VCaP (cell line): Measurements from ENCODE around the gene KHDC1L.
A peak's percentile ranks its signal among the peaks of the same experiment; 100 is the strongest.
"Not testable (repeated sequence)": the region's sequence is repeated elsewhere in the genome, so short reads cannot be mapped to it uniquely, and the experiment has no call there.

ENCODE experiments used
- H3K27ac ChIP-seq: fragments of 450-650 bp; 2 replicates; pipeline ENCODE4 v1.5.1; 2017
- TF ChIP-seq, protein P1 (sequence below): fragments of 450-650 bp; conservative IDR thresholded peaks from 2 replicates; pipeline ENCODE4 v1.5.1; 2017; ENCODE audit warnings: mild to moderate bottlenecking, moderate library complexity

Gene KHDC1L

DNA sequence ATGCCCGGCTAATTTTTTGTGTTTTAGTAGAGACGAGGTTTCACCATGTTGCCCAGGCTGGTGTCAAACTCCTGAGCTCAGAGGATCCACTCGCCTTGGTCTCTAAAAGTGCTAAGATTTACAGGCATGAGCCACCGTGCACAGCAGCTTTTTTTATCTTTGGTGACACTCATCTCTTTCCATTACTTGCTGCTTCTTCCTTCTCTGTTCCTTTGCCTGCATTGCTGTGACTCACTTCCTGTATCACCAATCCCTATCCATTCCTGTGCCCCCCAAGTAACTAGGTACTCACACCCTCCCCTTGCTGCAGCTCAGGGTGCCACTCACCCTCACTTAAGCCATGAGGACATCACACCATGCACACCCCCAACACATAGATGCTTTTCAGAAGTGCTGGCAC, 24.6 kb downstream of the KHDC1L start:
- no peak overlapping the region for H3K27ac ChIP-seq
- TF ChIP-seq, protein P1, sequence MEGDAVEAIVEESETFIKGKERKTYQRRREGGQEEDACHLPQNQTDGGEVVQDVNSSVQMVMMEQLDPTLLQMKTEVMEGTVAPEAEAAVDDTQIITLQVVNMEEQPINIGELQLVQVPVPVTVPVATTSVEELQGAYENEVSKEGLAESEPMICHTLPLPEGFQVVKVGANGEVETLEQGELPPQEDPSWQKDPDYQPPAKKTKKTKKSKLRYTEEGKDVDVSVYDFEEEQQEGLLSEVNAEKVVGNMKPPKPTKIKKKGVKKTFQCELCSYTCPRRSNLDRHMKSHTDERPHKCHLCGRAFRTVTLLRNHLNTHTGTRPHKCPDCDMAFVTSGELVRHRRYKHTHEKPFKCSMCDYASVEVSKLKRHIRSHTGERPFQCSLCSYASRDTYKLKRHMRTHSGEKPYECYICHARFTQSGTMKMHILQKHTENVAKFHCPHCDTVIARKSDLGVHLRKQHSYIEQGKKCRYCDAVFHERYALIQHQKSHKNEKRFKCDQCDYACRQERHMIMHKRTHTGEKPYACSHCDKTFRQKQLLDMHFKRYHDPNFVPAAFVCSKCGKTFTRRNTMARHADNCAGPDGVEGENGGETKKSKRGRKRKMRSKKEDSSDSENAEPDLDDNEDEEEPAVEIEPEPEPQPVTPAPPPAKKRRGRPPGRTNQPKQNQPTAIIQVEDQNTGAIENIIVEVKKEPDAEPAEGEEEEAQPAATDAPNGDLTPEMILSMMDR, result no peak

GRCh38 chr6:73200247-73200646, 25.0 kb downstream of the KHDC1L start:
- TF ChIP-seq, protein P1, result no peak
- peak overlapping the region; percentile 69; the same call in 1 of the 2 replicates for H3K27ac ChIP-seq

GRCh38 chr6:73194744-73195143, 30.6 kb downstream of the KHDC1L start:
- TF ChIP-seq, protein P1, result no peak

GRCh38 chr6:73193302-73193701, 32.0 kb downstream of the KHDC1L start:
- H3K27ac ChIP-seq, result not testable (repeated sequence)

More at GRCh38 chr6:73194744-73195143, 30.6 kb downstream of the KHDC1L start:
- H3K27ac ChIP-seq, result no peak overlapping the region

- TF ChIP-seq, protein P1, result no peak
Observed at GRCh38 chr6:73182021-73182607, 43.2 kb downstream of the KHDC1L start.

GRCh38 chr6:73180763-73181619, 44.3 kb downstream of the KHDC1L start:
- H3K27ac ChIP-seq, result no peak overlapping the region
- TF ChIP-seq, protein P1, result peak; percentile 90

More at GRCh38 chr6:73182021-73182607, 43.2 kb downstream of the KHDC1L start:
- H3K27ac ChIP-seq, result no peak overlapping the region

DNA sequence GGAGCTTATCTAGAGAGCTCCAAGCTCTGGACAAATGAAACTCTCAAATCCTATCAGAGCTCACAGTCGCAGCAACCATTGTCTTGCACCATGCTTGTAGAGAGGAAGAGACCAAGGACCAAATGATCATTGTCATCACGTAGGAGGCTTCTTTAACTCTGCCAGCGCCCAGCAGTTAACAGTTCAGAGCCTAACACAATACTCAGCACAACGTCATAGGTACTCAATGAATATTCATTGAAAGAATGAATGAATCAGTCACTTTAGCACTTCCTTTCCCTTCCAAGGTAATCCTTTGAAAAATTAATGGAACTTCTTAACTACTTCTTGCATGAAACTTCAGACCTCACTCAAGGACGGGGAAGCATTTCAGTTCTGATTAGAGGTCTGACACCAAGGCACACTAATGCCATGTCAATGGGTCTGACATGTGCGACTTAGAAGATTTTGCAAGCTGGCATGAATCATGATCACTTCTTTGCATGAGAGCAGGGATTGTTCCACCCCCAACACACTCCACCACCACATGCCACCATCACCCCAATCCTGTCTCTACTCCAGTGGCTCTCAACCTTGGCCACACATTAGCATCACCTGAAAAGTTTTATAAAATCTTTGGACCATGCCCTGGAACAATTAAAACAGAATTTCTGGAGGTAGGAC, 45.1 kb downstream of the KHDC1L start:
- TF ChIP-seq, protein P1, result no peak
- no peak overlapping the region for H3K27ac ChIP-seq
